ENCODE results near the gene HEXIM1. TPM values are rescaled to one million over a fixed set of nuclear protein-coding genes. Genes with fewer than 3 reads are reported as not detected.

HEXIM1 gene
- total RNA-seq (2014; rRNA removed; shearing (Covaris generic); ENCODE audit: low replicate concordance), result 20.3 and 20.8 TPM in 2 replicates

GRCh38 chr17:45148183-45149036 is at the start of gene HEXIM1:
HEXIM1 (plus strand) TSS chr17:45148475; CDS start chr17:45149191, 716 bp downstream.
- no peaks in the 10 kb centered on the region for H3K27me3 ChIP-seq
- H3K4me3 ChIP-seq, result peak within 1 kb of the TSS; percentile 93
- no peaks in the 10 kb centered on the region for H3K9me3 ChIP-seq
- DNase-seq, result peak; percentile 99
- H3K36me3 ChIP-seq, result peaks cover 20% of the 10 kb centered on the region

GRCh38 chr17:45098869-45099616 is 49.2 kb upstream of the HEXIM1 start:
- Histone ChIP-seq H3K9me3 (no peaks in the 10 kb centered on the region), H3K27me3 (no peaks in the 10 kb centered on the region), H3K4me3 (no peak overlapping the region), H3K36me3 (peaks cover 96% of the 10 kb centered on the region)
- DNase-seq, result peak; percentile 79

- DNase-seq, result no peak
- Histone ChIP-seq H3K36me3 (peaks cover 94% of the 10 kb centered on the region), H3K4me3 (no peak overlapping the region), H3K9me3 (no peaks in the 10 kb centered on the region), H3K27me3 (no peaks in the 10 kb centered on the region)
These were observed 46.8 kb upstream of the HEXIM1 start for GRCh38 chr17:45101546-45101882.

GRCh38 chr17:45101883-45102811 is 46.1 kb upstream of the HEXIM1 start:
- no peak overlapping the region for H3K4me3 ChIP-seq
- H3K27me3 ChIP-seq, result no peaks in the 10 kb centered on the region
- H3K36me3 ChIP-seq, result peaks cover 94% of the 10 kb centered on the region
- no peaks in the 10 kb centered on the region for H3K9me3 ChIP-seq
- DNase-seq, result no peak

GRCh38 chr17:45102856-45103255 is 45.4 kb upstream of the HEXIM1 start:
- Histone ChIP-seq H3K4me3 (no peak overlapping the region), H3K36me3 (peaks cover 94% of the 10 kb centered on the region), H3K27me3 (no peaks in the 10 kb centered on the region), H3K9me3 (no peaks in the 10 kb centered on the region)
- no peak for DNase-seq

GRCh38 chr17:45103269-45103795 is 44.9 kb upstream of the HEXIM1 start:
- H3K27me3 ChIP-seq, result no peaks in the 10 kb centered on the region
- no peaks in the 10 kb centered on the region for H3K9me3 ChIP-seq
- H3K4me3 ChIP-seq, result no peak overlapping the region
- no peak for DNase-seq
- peaks cover 94% of the 10 kb centered on the region for H3K36me3 ChIP-seq

- no peak for DNase-seq
- peaks cover 94% of the 10 kb centered on the region for H3K36me3 ChIP-seq
- no peak overlapping the region for H3K4me3 ChIP-seq
- no peaks in the 10 kb centered on the region for H3K27me3 ChIP-seq
- H3K9me3 ChIP-seq, result no peaks in the 10 kb centered on the region
These were observed 44.2 kb upstream of the HEXIM1 start for GRCh38 chr17:45104029-45104428.

- no peak overlapping the region for H3K4me3 ChIP-seq
- no peaks in the 10 kb centered on the region for H3K27me3 ChIP-seq
- peaks cover 94% of the 10 kb centered on the region for H3K36me3 ChIP-seq
- no peaks in the 10 kb centered on the region for H3K9me3 ChIP-seq
- no peak for DNase-seq
These were observed 43.8 kb upstream of the HEXIM1 start for GRCh38 chr17:45104497-45104896.

- peaks cover 88% of the 10 kb centered on the region for H3K36me3 ChIP-seq
These were observed 43.2 kb upstream of the HEXIM1 start for GRCh38 chr17:45104907-45105624.

GRCh38 chr17:45106096-45106495 is 42.2 kb upstream of the HEXIM1 start:
- no peaks in the 10 kb centered on the region for H3K9me3 ChIP-seq
- H3K36me3 ChIP-seq, result peaks cover 80% of the 10 kb centered on the region
- no peak for DNase-seq
- H3K27me3 ChIP-seq, result no peaks in the 10 kb centered on the region
- H3K4me3 ChIP-seq, result no peak overlapping the region

More at GRCh38 chr17:45104907-45105624, 43.2 kb upstream of the HEXIM1 start:
- Histone ChIP-seq H3K27me3 (no peaks in the 10 kb centered on the region), H3K9me3 (no peaks in the 10 kb centered on the region), H3K4me3 (no peak overlapping the region)
- DNase-seq, result no peak

GRCh38 chr17:45106582-45106981 is 41.7 kb upstream of the HEXIM1 start:
- H3K4me3 ChIP-seq, result no peak overlapping the region
- H3K9me3 ChIP-seq, result no peaks in the 10 kb centered on the region
- DNase-seq, result no peak
- H3K36me3 ChIP-seq, result peaks cover 77% of the 10 kb centered on the region
- no peaks in the 10 kb centered on the region for H3K27me3 ChIP-seq

GRCh38 chr17:45107293-45108010 is 40.8 kb upstream of the HEXIM1 start:
- Histone ChIP-seq H3K4me3 (no peak overlapping the region), H3K27me3 (no peaks in the 10 kb centered on the region), H3K9me3 (no peaks in the 10 kb centered on the region), H3K36me3 (peaks cover 68% of the 10 kb centered on the region)
- no peak for DNase-seq

GRCh38 chr17:45108051-45108450 is 40.2 kb upstream of the HEXIM1 start:
- peaks cover 62% of the 10 kb centered on the region for H3K36me3 ChIP-seq
- DNase-seq, result no peak
- H3K9me3 ChIP-seq, result no peaks in the 10 kb centered on the region
- no peak overlapping the region for H3K4me3 ChIP-seq
- no peaks in the 10 kb centered on the region for H3K27me3 ChIP-seq

- H3K27me3 ChIP-seq, result no peaks in the 10 kb centered on the region
- no peak overlapping the region for H3K4me3 ChIP-seq
- H3K36me3 ChIP-seq, result peaks cover 56% of the 10 kb centered on the region
- no peak for DNase-seq
- H3K9me3 ChIP-seq, result no peaks in the 10 kb centered on the region
These were observed 39.4 kb upstream of the HEXIM1 start for GRCh38 chr17:45108595-45109521.

All from MG63 (cell line).